Stimulated activated CD4-positive, alpha-beta T cell treated with anti-CD3 and anti-CD28 coated beads, Interleukin-12 subunit alpha, Interleukin-12 subunit beta, amount 100 ng/mL, for 24 hours (primary cell): Measurements from ENCODE around the gene CDH4.

Source experiments
- DNase-seq, 2 experiments: peaks; one replicate each; pipeline ENCODE4 v3.0.0-alpha.2; 2020; ENCODE audit warnings: low read depth in 2 of 2

The CDH4 gene

DNA sequence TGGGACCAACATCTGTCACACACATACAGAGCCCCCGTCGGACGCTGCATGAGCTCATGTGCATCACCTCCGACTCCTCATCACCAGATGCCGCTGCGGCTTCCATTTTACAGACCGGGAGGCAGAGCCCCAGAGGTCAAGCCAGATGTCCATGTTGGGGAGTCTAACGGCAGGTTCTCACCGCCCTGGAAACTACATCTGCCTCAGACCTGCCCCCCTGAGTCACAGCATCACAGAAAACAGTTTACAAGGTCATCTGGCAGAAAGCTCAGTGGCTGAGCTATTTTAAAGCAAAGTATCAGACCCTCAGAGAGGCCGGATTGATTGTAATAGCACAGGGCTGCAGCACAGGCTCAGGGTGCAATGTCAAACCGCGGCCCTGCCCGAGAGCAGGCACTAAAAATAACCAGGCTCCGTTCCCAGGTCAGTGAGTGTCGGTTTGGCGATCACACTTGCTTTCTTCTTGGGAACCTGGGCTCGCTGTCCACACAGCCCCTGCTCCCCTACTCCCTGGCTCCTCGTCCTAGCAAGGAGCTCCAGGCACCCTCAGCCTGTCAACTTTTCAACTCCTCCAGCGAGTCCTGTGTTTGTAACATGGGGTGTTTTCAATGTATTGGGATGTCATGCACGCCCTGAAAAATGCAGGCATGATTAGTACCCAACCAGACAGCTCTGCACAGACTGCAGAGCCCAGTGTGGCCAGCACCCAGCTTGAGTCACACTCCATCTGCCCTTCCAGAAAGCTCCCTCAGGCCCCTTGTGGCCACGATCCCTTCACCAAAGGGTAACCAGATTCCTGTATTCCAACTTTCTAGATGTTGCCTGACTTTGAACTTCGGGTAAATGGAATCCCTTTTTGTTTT, 264.5 kb downstream of the CDH4 start:
- DNase-seq: no peak

DNA sequence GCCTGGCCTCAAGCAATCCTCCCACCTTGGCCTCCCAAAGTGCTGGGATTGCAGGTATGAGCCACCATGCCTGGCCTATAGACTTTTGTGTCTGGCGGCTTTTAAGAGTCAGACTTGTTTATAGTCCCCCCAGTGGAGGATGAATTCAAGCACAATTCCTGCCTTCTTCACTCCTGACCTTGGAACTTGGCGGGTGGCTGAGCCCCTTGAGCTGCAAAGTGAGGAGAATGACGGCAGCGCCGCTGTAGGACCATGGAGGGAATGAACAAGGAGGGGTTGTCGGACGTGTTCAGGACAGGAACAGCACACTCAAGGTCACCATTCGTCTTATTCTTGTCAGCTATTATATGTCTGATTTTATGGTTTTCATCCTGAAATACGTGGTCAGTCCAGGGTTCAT, 265.4 kb downstream of the CDH4 start:
- DNase-seq: no peak

DNA sequence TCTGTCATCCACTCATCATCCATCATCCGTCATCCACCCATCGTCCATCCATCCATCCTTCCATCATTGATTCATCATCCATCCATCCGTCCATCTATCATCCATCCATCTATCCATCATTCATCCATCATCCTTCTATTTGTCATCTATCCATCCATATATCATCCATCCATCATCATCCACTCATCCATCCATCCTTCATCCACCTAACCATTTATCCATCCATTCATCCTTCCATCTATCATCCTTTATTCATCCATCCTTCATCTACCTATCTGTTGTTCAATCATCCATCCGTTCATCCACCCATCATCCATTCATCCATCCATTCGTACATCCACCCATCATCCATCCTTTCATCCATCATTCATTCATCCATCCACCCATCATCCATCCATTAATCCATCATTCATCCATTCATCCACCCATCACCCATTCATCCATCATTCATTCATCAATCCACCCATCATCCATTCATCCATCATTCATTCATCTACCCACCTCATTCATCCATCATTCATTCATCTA, 266.4 kb downstream of the CDH4 start:
- no peak for DNase-seq

DNA sequence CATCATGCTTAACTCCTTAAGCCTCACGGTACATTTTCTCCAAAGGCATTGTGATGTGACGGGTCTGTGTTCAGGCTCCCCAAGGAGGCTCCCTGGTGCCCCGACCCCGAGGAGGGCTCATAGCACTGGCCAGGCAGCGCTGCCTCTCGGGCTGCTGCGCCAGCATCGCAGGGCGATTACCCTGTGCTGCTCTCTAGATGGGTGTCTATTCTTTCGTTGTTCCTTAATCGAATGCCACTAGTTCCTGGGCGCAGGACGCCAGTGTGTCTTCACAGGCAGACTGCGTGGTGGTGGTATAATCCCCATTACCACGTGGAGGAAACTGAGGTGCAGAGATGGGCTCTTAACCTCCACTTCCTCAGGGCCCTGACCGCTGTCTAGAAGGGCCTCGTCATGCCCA, 267.4 kb downstream of the CDH4 start:
- no peak for DNase-seq

DNA sequence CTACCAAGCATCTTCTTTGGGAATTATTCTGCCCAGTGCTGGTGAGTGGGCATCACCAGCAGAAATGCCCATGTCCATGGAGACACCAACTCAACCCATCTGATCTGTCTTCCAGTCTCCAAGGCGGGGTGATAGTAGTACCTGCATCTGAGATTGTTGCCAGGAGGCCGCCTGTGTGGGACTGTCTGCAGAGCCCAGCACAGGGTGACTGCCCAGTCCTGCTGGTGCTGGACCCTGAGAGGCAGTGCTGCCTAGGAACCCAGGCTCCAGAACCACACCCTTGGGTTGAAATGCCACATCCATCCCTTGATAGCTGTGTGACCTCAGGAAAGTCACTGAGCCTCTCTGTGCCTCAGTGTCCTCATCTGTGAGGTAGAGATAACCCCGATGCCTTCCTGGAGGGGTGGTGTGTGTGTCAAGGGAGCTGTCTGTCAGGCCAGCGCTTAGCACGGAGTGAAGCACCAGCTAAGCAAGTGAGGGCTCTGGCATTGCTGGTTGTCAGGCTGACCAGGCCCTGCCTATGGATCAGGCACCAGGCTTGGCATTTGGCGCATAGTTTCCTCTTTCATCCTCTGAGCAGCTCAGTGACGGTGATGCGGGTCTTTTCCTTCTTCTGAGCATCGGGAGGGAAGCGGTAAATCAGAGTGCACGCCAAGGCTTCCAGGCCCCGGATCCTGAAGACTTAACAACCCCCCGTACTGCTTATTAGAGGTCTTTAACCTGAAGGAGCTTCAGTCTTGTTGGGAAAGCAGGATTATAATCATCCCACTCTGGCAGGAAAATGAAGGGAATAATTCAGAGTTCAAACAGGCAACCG, 268.2 kb downstream of the CDH4 start:
- no peak for DNase-seq

DNA sequence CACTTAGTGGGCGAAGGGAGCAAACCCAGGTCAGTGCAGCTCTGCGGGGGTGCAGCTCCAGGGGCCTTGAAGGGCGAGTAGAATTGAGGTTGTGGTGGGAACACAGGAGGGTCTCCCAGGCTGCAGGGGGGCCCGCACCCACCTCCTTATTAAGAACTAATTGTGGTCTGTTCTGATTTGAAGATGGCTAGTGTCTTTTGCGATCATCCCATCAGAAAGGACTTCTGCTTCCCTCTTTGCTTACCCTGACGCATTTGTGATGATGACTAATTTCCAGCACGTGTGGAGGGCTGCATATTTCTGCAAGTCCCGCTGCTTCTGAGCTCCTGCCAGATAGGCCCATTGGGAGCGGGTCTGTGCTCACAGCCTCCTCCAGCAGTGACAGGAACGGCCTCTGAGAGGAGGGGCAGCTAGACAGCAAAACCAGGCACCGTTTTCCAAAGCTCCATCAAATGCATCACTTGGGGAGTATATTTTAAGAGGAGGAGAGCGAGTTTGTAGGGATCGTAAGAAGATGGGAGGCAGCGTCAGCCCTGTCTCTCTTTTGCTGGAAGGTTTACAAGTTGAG, 268.9 kb downstream of the CDH4 start:
- no peak for DNase-seq

DNA sequence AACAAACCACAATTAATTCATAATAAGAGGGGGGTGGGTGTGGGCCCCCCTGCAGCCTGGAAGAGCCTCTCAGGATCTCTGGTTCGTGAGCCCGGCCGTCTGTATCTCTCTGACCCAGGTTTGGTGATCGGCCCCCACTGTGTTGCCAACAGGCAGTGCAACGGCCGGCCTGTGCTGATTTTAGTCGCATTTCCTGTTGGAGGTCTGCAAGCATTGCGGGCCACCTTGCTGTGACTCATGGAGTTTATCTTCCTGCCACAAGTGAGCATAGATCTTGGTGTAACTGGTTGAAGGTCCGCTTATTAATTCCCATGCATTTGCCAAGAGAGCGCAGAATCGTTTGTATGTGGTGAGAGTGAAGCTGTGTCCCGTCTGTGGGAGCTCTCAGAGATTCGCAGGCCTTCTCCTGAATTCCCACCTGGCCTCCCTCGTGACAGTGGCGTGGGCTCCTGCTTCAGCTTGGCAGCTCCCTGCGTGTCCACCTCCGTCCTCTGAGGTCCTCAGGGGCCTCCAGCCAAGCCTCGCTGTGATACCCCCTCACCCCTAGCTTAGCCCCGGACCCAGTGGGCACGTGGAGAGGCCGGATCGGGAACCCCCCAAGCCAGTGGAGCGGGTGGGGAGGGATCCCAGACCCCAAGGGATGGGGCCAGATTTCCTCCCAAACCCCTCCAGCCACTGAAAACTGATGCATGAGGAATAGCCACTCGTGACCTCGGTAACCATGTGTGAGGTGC, 269.8 kb downstream of the CDH4 start:
- DNase-seq: no peak

DNA sequence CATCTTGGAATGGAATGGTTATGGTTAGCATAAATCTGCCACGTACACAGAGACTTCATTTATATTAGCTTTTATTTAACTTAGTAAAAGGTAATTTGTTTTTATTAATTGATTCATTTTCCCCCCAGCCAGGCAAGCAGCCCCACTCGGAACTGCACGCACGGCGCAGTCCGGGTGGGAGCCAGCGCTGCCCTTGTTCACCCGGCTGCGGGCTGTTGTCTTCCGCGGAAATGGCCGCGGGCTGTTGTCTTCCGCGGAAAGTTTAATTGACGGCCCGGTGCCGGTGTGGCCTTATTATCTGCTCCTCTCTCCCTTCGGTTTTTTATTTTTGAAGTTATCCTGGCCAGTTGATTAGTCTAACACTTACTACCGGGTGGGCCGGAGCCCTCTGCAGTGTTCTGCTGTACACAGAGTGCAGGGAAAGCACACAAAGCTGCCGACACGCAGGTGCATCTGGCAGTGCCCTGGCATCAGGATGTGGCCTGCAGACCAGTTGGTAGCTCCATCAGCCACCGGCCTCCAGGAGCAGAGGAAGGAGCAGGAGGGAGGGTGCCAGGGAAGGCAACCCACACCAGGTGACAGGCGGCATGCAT, 270.5 kb downstream of the CDH4 start:
- no peak for DNase-seq

DNA sequence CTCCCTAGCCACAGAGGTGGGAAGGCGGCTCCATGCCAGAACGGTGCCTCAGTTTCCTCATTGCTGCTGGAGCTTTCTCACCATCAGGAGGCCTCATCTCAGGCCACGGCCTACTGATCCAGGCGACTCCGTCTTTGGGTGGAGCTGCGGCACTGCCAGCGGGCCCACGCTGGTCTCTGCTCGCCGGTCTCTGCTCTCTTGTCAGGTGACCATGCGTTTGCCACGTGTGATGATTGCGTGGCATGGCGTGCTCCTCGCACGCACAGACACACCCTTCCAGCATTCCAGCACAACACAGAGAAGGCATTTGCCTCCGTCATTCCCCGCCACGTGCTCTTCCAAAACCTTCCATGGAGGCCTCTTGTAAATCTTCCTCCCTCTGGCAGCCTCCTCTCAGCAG, 271.1 kb downstream of the CDH4 start:
- no peak for DNase-seq

DNA sequence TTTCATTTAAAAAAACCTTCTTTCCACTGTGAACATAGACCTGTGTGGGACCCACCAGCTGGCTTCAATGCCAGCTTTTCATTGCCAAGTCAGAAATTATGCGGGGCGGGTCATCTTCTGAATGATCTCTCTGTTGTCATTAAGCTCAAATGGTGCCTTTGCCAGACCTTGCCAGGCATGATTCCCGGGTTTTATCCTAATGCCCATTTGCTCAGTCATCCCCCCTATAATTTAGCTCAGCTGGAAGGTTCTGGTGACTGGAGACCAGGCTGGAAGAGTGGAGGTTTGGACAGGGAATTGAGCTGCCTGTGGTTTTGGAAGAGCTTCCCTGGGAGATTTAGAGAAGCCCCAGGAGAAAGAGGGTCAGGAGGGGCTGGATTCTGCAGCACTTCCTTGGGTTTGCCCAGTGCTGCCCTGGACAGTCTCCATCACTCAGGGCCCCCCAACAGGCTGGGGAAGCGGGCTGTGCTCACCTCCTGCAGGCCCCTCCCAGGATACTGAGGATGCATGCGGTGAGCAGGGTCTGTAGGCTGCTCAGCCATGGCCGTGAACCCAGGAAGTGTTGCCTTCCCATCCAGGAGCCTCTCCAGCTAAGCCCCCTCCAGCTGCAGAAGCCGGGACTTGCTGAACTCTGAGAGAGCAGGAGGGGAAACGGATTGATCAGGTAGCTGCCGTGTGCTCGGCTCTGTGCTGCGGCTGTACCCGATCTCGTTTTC, 273.0 kb downstream of the CDH4 start:
- no peak for DNase-seq

DNA sequence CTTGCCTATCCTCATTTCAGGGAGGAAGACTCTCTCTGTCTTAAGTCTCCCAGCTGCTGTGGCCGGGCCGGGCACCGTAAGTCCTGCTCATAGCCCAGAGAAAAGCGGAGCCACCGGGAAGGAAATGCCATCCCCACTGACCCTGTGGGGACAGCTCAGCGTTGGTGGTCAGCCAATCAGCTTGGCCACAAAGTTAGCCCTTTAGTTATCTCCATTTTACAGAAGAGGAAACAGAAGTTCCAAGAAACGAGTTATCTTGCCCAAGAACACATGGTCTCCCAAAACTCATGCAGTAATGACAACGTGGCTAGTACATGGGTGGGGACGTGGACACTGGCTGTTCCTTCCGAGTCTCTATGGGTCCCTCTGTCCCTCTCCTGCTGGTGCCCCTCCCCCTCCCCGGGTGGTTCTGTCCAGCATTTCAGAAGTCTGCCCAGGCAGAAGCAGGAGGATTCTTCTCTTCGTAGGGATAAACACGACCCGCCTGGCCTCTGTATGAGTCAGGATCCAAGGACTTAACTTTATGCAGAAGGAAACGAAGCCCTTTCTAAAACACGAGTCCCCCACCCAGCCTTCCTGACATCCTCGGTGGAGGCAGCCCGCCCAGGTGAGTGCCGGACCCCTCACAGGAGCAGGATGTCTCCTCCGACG, 273.8 kb downstream of the CDH4 start:
- DNase-seq: no peak

DNA sequence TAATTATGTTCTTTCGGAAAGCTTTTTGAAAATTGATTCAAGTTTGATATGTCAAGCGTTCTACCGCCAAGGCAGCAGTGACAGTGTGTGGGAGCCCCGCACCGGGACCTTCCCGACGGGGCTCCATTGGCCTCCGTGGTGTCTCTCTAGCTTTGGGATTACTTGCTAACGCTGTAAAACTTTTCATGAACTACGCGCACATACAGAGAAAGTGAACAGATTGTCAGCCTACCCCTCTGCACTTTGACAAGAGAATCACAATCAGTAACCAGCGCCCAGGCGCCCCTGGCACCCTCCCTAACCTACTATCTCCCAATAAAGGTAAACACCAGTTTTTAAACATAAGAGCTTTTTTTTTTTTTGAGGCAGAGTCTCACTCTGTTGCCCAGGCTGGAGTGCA, 274.8 kb downstream of the CDH4 start:
- DNase-seq: no peak

DNA sequence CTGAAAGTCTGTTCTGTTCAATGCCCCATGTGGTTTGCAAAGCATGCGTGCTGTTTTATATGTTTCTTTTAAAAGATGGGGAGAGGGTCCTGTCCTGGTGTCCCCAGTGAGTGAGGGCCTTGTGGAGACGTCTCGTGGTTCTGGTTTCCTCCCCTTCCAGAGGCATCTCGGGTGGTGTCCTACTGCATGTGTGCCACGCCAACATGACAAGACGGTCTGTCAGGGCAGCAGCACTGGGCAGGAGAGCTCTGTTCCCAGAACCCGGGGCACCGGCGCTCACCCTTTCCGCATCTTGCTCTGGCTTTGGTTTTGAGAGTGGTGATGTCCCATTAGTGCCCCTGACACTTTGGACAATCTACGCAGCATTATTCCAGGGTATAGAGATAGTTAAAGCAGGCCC, 275.6 kb downstream of the CDH4 start:
- DNase-seq: no peak

DNA sequence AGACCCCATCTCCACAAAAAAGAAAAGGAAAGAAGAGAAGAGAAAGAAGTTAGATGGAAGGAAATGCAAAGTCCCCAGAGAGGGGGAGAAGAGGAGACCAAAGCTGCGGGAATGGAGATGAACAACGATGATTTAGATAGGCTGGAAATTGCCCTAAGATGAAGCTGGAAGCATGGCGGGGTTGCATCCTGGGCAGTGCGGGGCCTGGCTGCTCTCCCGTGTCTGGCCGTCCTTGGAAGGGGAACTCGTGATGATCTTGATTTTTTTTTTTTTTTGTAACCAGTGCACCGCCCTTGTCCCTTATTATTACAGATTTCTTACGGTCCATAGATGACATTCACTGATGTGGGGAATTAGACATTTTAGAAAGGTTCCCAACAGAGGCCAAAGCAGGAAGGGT, 276.5 kb downstream of the CDH4 start:
- DNase-seq: no peak

DNA sequence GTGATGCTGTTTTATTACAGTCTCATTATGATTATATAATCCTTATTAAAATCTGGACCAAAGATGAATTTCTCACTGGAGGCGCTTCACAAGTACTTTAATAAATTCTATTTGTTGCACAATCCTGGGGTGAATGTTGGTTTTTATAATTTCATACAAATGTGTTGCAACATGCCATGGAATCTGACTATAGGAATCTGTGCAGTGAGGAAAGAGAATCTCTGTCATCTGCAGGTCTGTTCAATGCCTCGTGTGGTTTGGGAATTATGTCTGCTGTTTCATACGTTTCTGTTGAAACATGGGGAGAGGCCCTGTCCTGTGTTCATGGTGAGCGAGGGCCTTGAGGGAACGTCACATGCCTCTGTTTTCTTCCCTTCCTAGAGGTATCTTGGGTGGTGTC, 277.3 kb downstream of the CDH4 start:
- DNase-seq: no peak

DNA sequence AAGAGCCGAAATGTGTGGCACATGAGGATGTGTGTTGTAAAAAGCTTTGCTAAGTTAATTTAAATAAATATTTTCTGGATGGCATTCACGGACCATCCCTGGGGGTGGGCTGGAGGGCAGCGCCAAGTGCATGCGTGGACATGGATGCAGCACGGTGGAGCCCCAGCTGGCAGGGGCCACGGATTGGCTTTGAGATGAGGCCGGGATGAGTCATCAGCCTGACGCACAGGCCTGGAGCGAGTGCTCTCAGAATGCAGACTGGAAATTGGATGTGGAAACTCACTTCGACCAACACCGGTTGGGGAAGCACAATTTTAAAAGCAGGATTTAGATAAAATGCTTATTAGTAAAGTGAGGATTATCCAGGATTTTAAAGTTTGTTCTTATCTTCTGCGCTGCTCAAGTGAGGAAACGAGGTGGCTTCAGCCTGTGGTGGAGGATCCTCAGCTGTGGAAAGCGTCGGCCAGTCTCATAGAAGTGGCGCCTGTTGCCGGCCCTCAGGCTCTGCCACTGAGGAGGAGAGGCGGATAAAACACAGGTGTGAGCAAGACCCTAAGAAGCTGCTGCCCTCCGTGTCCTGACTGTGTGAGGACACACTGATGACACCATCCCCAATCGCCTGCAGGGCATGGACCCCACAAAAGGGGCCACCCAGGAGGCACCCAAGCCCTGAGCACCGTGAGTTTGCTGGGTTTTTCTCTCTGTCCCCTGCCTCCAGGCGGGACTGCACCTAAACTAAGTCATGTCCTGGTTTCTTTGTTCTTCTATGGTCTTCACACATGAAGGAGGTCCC, 279.7 kb downstream of the CDH4 start:
- DNase-seq: no peak

DNA sequence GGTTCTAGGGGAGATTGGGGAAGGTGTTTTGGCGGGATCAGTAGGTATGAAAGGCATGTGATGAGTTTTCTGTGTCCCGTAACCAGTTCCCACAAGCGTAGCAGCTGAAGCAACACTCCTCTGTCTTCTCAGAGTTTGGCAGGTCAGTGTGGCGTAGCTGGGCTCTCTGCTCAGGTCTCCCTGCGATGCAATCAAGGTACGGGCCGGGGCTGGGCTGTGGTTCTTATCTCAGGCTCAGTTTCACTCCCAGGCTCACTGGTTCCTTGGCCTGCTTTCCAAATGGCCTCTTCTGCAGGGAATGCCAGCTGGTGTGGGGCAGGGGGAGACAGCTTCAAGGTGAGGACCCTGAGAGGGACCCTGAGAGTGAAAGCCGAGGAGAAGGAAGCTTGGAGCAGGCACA, 280.7 kb downstream of the CDH4 start:
- no peak for DNase-seq

DNA sequence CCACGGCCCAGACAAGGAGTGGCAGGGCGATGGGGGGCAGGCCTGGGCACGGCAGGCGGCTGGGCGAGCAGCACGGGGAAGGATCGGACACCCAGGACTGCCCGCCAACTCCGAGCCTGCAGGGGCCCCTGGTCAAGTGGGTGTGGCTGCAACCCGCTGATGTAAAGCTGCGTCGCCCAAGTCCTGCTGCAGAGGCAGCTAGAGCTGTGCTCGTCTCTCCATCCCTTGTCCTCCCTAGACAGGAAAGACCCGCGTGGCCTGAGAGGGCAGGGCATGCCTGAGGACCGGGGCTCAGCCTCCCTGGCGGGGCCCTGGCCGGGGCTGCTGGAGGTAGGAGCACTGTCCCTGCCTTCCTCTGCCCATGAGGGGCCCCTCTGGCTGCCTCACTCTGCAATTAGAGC, 281.2 kb downstream of the CDH4 start:
- DNase-seq: no peak

DNA sequence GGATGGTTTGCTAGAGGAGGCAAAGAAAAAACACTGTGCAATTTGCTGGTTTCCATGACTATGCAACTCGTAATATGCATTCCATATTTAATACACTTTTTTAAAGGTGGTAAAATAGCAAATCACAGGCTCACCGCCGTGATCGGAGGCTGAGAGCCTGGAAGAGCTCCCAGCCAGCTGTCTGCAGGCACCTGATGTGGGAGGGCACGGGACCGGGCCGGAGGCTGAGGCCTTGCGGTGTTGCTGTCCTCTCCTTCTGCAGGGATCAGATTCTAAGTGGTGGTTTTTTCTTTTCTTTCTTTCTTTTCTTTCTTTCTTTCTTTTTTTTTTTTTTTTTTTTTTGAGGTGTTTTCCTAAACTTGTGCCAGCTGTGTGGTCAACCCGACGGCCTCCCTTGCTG, 282.3 kb downstream of the CDH4 start:
- no peak for DNase-seq

DNA sequence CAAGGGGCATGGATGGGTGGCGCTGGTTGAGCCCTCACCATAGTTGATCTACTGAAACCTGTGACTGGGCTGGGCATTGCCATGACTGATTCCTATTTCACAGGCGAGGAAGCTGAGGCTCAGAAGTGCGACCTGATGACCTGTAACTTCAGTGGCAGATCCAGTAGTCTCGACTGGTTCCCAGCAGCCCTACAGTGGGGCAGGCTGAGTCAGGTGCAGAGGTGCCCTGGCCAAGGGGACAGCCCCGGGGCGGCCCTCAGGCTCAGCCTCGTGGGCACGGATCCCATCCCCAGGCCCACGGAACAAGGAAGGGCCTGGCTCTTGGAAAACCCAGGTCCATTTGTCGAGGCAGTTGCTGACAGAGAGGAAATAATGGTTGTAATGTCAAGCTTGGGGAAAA, 283.0 kb downstream of the CDH4 start:
- DNase-seq: no peak
